ENCODE measurements around the gene NIT1. TPM values are rescaled to one million over a fixed set of nuclear protein-coding genes. Genes with fewer than 3 reads are reported as not detected.

NIT1 gene
- total RNA-seq, 1 donor from 2014 or later = 58.6 TPM

DNA sequence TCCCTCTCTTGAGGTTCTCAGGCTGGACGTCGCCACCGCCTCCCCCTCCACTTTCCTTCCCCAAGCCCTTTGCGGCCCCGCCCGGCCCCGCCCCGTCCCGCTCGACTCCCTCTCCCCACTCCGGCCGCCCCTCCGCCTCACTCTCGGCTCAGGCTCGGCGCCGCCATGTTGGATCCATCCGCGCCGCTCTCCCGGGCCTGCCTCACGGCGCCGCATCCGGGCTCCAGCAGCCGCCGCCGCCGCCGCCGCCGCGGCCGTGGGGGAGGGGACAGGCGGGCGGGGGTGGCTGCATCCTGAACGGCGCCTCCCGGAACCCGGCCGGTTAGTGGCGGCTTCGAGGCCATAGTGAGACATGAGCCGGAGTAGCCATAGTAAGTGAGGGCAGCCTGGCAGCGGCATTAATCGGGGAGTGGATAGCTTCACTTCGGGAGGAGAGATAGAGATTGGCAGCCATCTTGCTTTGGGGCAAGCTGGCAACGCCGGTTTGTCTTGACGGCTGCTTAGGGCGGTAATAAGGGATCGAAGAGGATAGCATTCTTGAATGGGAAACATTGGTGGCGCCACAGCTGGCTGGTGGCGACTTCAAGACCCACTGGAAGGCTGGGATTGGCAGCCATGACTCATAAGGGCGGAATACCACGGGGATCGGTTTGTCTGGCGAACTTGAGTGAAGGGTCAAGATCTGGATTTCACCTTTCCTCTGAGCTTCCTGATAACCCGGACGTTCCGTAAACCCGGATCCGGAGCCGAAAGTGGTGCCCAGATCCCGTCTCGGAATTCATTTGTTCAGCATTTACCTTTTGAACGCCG lies 14.7 kb downstream of the NIT1 start, which contains the start of gene DEDD:
Gene DEDD (minus strand): TSS at position 258 of the 810 bp plus-strand sequence. CDS start 8,205 bp downstream, outside the sequence.
- peak within 1 kb of the TSS; percentile 90 for H3K27ac Mint-ChIP-seq
- peaks cover 8% of the 10 kb centered on the region for H3K36me3 Mint-ChIP-seq (ENCODE audit: insufficient read depth)
- H3K9me3 Mint-ChIP-seq (ENCODE audit: low read depth) = no peaks in the 10 kb centered on the region
- DNase-seq (ENCODE audit: low spot score, unreplicated experiment) = peak; percentile 83
- H3K27me3 Mint-ChIP-seq = no peaks in the 10 kb centered on the region
- H3K4me3 Mint-ChIP-seq (ENCODE audit: low read depth) = no peak within 1 kb of the TSS
- peaks cover 28% of the 10 kb centered on the region for H3K4me1 Mint-ChIP-seq (ENCODE audit: low read depth)
- TF ChIP-seq, protein P1, sequence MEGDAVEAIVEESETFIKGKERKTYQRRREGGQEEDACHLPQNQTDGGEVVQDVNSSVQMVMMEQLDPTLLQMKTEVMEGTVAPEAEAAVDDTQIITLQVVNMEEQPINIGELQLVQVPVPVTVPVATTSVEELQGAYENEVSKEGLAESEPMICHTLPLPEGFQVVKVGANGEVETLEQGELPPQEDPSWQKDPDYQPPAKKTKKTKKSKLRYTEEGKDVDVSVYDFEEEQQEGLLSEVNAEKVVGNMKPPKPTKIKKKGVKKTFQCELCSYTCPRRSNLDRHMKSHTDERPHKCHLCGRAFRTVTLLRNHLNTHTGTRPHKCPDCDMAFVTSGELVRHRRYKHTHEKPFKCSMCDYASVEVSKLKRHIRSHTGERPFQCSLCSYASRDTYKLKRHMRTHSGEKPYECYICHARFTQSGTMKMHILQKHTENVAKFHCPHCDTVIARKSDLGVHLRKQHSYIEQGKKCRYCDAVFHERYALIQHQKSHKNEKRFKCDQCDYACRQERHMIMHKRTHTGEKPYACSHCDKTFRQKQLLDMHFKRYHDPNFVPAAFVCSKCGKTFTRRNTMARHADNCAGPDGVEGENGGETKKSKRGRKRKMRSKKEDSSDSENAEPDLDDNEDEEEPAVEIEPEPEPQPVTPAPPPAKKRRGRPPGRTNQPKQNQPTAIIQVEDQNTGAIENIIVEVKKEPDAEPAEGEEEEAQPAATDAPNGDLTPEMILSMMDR (IDR thresholded peaks at IDR 0.05; ENCODE audit: unreplicated experiment) = no peak

DNA sequence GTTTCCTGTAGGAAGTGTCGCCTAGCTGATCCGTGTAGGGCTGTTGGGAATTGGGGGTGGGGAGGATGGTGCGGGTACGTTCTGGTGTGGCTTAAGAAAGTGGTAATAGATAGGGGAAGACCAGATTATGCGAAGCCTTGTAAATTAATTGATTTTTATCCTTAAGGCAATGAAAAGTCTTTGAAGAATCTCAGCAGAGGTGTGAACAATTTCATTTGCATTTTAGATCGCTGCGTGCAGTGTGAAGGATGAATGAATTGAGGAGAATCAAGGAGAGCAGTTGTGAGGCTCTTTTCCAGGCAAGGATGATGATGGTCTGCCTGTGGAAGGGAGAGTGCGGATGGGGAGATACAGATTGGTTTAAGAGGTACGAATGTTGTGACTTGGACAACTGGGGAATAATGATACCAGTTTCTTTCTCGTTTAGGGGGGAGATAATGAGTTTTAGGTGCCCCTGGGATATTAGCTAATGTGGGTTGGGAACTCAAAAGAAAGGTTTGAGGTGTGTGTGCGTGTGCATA lies 15.4 kb downstream of the NIT1 start:
- Mint-ChIP-seq H3K4me3 (ENCODE audit: low read depth) (no peak overlapping the region), H3K4me1 (ENCODE audit: low read depth) (peaks cover 24% of the 10 kb centered on the region), H3K9me3 (ENCODE audit: low read depth) (no peaks in the 10 kb centered on the region), H3K27me3 (no peaks in the 10 kb centered on the region), H3K36me3 (ENCODE audit: insufficient read depth) (peaks cover 6% of the 10 kb centered on the region), H3K27ac (no peak overlapping the region)
- TF ChIP-seq, protein P1 (IDR thresholded peaks at IDR 0.05; ENCODE audit: unreplicated experiment) = no peak
- DNase-seq (ENCODE audit: low spot score, unreplicated experiment) = no peak

DNA sequence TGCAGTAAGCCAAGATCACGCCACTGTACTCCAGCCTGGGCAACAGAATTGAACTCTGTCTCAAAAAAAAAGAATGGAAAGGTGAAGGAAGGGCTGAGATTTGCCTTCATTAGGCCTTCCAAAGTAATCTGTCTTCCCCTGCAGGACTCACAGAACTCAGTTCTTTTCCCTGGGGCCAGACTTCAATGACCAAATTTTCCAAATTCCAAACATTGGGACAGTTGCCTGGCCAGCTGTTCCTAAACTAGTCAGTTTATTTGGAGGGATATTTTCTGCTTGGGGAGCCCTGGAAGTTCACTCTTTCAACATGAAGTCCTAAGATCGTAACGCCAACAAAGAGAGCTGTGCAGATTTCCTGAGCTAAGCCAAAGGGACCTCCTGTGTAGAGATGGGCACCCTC lies 20.0 kb downstream of the NIT1 start:
- TF ChIP-seq, protein P1 (IDR thresholded peaks at IDR 0.05; ENCODE audit: unreplicated experiment) = no peak

DNA sequence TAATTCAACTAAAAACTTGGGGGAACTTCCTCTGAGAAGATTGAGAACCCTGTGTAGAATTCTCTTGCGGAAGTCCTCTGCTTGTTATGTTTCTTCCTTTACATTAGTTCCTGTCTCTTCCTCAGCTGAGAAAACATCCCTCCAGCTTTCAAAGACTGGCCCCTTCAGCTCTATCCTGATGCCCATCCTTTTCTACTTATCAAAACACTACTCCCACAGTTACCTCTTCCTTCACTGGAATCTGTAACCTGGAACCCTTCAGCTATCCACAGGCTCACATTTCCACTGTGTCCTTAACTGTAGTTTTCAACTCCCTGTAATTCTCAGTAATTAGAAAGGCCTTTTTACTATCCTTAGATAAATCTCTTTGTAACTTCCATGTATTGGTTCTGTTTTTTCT lies 20.5 kb downstream of the NIT1 start:
- Mint-ChIP-seq H3K36me3 (ENCODE audit: insufficient read depth) (no peaks in the 10 kb centered on the region), H3K9me3 (ENCODE audit: low read depth) (no peaks in the 10 kb centered on the region), H3K4me3 (ENCODE audit: low read depth) (no peak overlapping the region), H3K4me1 (ENCODE audit: low read depth) (peaks cover 3% of the 10 kb centered on the region), H3K27ac (peak overlapping the region; percentile 43), H3K27me3 (no peaks in the 10 kb centered on the region)
- TF ChIP-seq, protein P1 (IDR thresholded peaks at IDR 0.05; ENCODE audit: unreplicated experiment) = no peak
- DNase-seq (ENCODE audit: low spot score, unreplicated experiment) = no peak

More for the DNA sequence above, 20.0 kb downstream of the NIT1 start:
- Mint-ChIP-seq H3K4me1 (ENCODE audit: low read depth) (peaks cover 3% of the 10 kb centered on the region), H3K9me3 (ENCODE audit: low read depth) (no peaks in the 10 kb centered on the region), H3K4me3 (ENCODE audit: low read depth) (no peak overlapping the region), H3K27me3 (no peaks in the 10 kb centered on the region), H3K36me3 (ENCODE audit: insufficient read depth) (no peaks in the 10 kb centered on the region), H3K27ac (no peak overlapping the region)
- no peak for DNase-seq (ENCODE audit: low spot score, unreplicated experiment)

DNA sequence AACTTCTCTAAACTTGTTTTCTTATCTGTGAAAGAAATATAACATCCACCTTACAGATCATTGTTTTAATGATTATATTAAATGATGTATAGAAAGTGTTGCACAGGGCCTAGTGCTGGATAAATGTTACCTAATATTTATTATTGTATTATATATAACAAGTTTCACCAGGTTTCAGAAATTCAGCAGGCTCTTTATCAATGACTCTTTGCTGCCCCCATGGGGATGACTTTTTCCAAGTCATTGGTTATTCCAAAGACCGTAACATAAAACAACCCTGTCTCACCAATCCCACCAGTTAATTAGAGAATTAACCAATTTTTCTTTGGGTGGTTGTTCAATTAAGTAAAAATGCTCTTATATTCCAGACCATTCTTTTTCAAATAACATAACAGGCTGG lies 21.9 kb downstream of the NIT1 start:
- Mint-ChIP-seq H3K36me3 (ENCODE audit: insufficient read depth) (no peaks in the 10 kb centered on the region), H3K27ac (no peak overlapping the region), H3K4me3 (ENCODE audit: low read depth) (no peak overlapping the region), H3K27me3 (no peaks in the 10 kb centered on the region), H3K4me1 (ENCODE audit: low read depth) (peaks cover 3% of the 10 kb centered on the region), H3K9me3 (ENCODE audit: low read depth) (no peaks in the 10 kb centered on the region)
- TF ChIP-seq, protein P1 (IDR thresholded peaks at IDR 0.05; ENCODE audit: unreplicated experiment) = peak; percentile 65
- DNase-seq (ENCODE audit: low spot score, unreplicated experiment) = no peak
